ENCODE results near the gene EPPIN. TPM values are rescaled to one million over a fixed set of nuclear protein-coding genes. Genes with fewer than 3 reads are reported as not detected.

Gene EPPIN
- total RNA-seq, 1 experiment from 2014 or later = not detected

DNA sequence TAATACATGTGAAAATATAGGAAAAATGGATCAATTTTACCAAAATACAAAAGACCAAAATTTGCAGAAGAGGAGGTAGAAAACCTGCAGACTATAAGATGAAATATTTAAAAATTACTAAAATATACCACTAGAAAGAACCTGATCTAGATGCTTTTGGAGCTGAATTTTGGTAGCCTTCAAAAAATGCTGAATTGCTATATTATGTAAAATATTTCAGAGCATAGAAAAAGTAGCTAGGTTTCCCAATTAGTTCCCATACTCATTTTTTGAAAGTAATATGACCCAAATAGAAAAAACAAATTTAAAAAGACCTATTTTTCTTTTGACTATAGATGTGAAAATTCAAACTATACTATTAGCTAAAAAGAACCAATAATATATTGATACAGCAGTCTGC is 3.6 kb upstream of the EPPIN start:
- intact Hi-C loops (cut with micrococcal nuclease; ENCODE audit: unreplicated experiment) = no loop called here
- Mint-ChIP-seq H3K36me3 (ENCODE audit: insufficient read depth, unreplicated experiment) (no peaks in the 10 kb centered on the region), H3K4me1 (ENCODE audit: low read depth, unreplicated experiment) (no peaks in the 10 kb centered on the region), H3K4me3 (ENCODE audit: low read depth, unreplicated experiment) (no peak overlapping the region), H3K27ac (ENCODE audit: unreplicated experiment) (no peak overlapping the region), H3K27me3 (ENCODE audit: unreplicated experiment) (peaks cover 70% of the 10 kb centered on the region), H3K9me3 (ENCODE audit: low read depth, unreplicated experiment) (peaks cover 10% of the 10 kb centered on the region)
- BruUV-seq (replicated peaks) = no TSS peak
- no peak for DNase-seq
- CTCF ChIA-PET = interaction anchor here (1.0 kb wide), 1 partner anchor 221 kb away, joined by 3 read pairs; no protein-coding TSS in a partner anchor
- TF ChIP-seq, protein P1, sequence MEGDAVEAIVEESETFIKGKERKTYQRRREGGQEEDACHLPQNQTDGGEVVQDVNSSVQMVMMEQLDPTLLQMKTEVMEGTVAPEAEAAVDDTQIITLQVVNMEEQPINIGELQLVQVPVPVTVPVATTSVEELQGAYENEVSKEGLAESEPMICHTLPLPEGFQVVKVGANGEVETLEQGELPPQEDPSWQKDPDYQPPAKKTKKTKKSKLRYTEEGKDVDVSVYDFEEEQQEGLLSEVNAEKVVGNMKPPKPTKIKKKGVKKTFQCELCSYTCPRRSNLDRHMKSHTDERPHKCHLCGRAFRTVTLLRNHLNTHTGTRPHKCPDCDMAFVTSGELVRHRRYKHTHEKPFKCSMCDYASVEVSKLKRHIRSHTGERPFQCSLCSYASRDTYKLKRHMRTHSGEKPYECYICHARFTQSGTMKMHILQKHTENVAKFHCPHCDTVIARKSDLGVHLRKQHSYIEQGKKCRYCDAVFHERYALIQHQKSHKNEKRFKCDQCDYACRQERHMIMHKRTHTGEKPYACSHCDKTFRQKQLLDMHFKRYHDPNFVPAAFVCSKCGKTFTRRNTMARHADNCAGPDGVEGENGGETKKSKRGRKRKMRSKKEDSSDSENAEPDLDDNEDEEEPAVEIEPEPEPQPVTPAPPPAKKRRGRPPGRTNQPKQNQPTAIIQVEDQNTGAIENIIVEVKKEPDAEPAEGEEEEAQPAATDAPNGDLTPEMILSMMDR (IDR thresholded peaks at IDR 0.05; ENCODE audit: unreplicated experiment) = no peak

DNA sequence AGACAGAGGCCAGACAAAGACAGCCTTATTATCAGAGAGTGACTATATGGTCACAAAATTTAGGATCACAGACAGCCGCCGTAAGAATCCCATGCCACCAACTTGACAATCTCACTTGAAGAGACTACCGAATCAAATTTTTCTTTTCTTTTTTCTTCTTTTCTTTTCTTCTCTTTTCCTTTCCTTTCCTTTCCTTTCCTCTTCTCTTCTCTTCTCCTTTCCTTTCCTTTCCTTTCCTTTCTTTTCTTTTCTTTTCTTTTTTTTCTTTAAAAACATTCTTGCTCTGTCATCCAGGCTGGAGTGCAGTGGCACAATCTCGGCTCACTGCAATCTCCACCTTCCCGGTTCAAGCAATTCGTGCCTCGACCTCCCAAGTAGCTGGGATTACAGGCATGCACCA is 1.2 kb upstream of the EPPIN start:
- H3K27me3 Mint-ChIP-seq (ENCODE audit: unreplicated experiment) = peaks cover 46% of the 10 kb centered on the region
- BruUV-seq (replicated peaks) = no TSS peak
- peaks cover 7% of the 10 kb centered on the region for H3K4me1 Mint-ChIP-seq (ENCODE audit: low read depth, unreplicated experiment)
- intact Hi-C loops (cut with micrococcal nuclease; ENCODE audit: unreplicated experiment) = no loop called here
- no peak overlapping the region for H3K4me3 Mint-ChIP-seq (ENCODE audit: low read depth, unreplicated experiment)
- no peaks in the 10 kb centered on the region for H3K36me3 Mint-ChIP-seq (ENCODE audit: insufficient read depth, unreplicated experiment)
- no peak for DNase-seq
- H3K9me3 Mint-ChIP-seq (ENCODE audit: low read depth, unreplicated experiment) = peaks cover 6% of the 10 kb centered on the region
- TF ChIP-seq, protein P1 (IDR thresholded peaks at IDR 0.05; ENCODE audit: unreplicated experiment) = no peak
- no peak overlapping the region for H3K27ac Mint-ChIP-seq (ENCODE audit: unreplicated experiment)
- CTCF ChIA-PET = interaction anchor here (0.7 to 1.9 kb wide), 2 partner anchors 221 to 223 kb away, joined by 8 read pairs; no protein-coding TSS in a partner anchor

DNA sequence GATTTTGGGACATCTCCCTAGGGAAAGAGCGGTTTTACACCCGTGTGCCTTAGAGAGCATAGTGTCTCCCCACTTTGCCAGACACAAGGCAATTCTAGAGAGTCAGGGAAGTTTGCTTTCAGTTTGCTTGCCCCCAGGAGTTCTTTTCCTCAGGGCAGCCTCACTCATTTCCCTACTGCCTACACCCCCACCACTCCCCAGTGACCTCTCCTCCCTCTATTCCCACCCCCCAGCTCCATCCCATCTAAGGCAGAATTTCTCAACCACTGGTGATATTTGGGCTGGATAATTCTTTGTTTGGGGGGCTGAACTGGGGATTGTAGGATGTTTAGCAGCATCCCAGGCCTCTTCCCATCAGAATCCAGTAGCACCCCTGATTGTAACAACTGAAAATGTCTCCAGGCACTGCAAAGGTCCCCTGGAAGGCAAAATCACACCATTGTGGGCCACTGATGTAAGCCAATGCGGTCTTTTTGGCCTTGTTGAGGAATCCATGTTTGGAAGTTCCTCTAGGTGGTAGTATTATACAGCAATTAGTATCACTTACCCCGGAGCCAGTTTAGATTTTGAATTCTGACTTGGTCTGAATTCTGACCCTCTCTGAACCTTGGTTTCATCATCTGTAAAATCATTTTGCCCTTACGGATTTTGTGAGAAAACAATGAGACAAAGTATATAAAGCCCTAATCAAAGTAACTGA is 1.3 kb downstream of the EPPIN start:
- no peak for DNase-seq

DNA sequence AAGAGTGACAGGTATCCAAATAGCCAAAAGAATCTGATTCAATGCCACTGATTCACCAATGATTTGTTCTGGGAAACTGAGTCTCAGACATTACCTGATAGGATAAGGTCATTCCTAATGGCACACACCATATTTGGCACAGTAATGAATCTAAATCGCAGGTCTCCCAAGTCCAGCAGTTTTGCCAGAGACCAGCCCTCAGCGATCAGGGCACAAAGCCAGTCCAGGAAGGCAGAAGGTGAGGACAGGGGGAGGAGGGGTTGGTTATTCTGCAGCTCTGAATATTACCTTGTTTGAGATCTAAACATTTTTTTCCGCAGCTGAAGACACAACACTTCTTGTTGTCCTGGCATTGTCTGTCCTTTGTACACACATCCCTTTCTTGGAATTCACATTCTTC is 1.9 kb downstream of the EPPIN start:
- DNase-seq = no peak
- intact Hi-C loops (cut with micrococcal nuclease; ENCODE audit: unreplicated experiment) = no loop called here
- TF ChIP-seq, protein P1 (IDR thresholded peaks at IDR 0.05; ENCODE audit: unreplicated experiment) = no peak
- H3K27ac Mint-ChIP-seq (ENCODE audit: unreplicated experiment) = no peak overlapping the region
- H3K9me3 Mint-ChIP-seq (ENCODE audit: low read depth, unreplicated experiment) = peaks cover 5% of the 10 kb centered on the region
- no TSS peak for BruUV-seq (replicated peaks)
- H3K36me3 Mint-ChIP-seq (ENCODE audit: insufficient read depth, unreplicated experiment) = no peaks in the 10 kb centered on the region
- CTCF ChIA-PET = interaction anchor here (0.9 kb wide), 1 partner anchor 226 kb away, joined by 4 read pairs; no protein-coding TSS in a partner anchor
- peaks cover 7% of the 10 kb centered on the region for H3K4me1 Mint-ChIP-seq (ENCODE audit: low read depth, unreplicated experiment)
- H3K4me3 Mint-ChIP-seq (ENCODE audit: low read depth, unreplicated experiment) = no peak overlapping the region
- H3K27me3 Mint-ChIP-seq (ENCODE audit: unreplicated experiment) = peaks cover 34% of the 10 kb centered on the region

More for the DNA sequence above, 1.3 kb downstream of the EPPIN start:
- H3K4me1 Mint-ChIP-seq (ENCODE audit: low read depth, unreplicated experiment) = peaks cover 7% of the 10 kb centered on the region
- no peak overlapping the region for H3K27ac Mint-ChIP-seq (ENCODE audit: unreplicated experiment)
- H3K27me3 Mint-ChIP-seq (ENCODE audit: unreplicated experiment) = peaks cover 40% of the 10 kb centered on the region
- no TSS peak for BruUV-seq (replicated peaks)
- H3K4me3 Mint-ChIP-seq (ENCODE audit: low read depth, unreplicated experiment) = no peak overlapping the region
- no peaks in the 10 kb centered on the region for H3K36me3 Mint-ChIP-seq (ENCODE audit: insufficient read depth, unreplicated experiment)
- peaks cover 6% of the 10 kb centered on the region for H3K9me3 Mint-ChIP-seq (ENCODE audit: low read depth, unreplicated experiment)
- intact Hi-C loops (cut with micrococcal nuclease; ENCODE audit: unreplicated experiment) = loop anchor here (1.0 kb wide), 1 partner anchor 225 kb away; no protein-coding TSS in a partner anchor
- CTCF ChIA-PET = interaction anchor here (0.9 kb wide), 1 partner anchor 225 kb away, joined by 4 read pairs; no protein-coding TSS in a partner anchor
- TF ChIP-seq, protein P1 (IDR thresholded peaks at IDR 0.05; ENCODE audit: unreplicated experiment) = peak; percentile 12
